ENCODE results near the gene BMP7.
A peak's percentile ranks its signal among the peaks of the same experiment; 100 is the strongest.

The BMP7 gene

DNA sequence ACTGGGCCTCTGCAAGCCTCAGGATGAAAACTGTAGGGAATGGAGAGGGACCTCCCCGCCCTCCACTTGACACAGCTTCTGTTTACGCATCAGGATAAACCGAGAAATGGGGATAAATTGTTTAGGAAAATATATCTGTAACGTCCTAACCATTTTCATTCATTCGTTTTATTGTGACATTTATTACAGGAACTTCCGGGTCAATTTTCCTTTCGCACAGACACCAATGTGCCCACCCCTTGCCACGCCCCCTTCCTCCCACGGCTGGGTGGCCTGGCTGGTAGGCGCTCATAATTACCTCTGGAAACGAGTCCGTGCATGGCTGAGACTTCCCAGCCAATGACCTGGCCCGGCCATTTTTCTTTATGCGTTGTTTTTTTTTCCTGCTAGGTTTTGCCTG lies 96.1 kb downstream of the BMP7 start:
- Mint-ChIP-seq H3K4me3 (no peak overlapping the region), H3K27ac (peak overlapping the region in 2 of 3 experiments; percentile 35 to 75), H3K9me3 (peaks cover 3% of the 10 kb centered on the region), H3K27me3 (ENCODE audit: low read depth) (peaks cover 12% of the 10 kb centered on the region), H3K4me1 (peaks cover 29% of the 10 kb centered on the region), H3K36me3 (ENCODE audit: low read depth) (peaks cover 56% of the 10 kb centered on the region)
- TF ChIP-seq, protein P1, sequence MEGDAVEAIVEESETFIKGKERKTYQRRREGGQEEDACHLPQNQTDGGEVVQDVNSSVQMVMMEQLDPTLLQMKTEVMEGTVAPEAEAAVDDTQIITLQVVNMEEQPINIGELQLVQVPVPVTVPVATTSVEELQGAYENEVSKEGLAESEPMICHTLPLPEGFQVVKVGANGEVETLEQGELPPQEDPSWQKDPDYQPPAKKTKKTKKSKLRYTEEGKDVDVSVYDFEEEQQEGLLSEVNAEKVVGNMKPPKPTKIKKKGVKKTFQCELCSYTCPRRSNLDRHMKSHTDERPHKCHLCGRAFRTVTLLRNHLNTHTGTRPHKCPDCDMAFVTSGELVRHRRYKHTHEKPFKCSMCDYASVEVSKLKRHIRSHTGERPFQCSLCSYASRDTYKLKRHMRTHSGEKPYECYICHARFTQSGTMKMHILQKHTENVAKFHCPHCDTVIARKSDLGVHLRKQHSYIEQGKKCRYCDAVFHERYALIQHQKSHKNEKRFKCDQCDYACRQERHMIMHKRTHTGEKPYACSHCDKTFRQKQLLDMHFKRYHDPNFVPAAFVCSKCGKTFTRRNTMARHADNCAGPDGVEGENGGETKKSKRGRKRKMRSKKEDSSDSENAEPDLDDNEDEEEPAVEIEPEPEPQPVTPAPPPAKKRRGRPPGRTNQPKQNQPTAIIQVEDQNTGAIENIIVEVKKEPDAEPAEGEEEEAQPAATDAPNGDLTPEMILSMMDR (IDR thresholded peaks at IDR 0.05; ENCODE audit: unreplicated experiment in 3 of 3): no peak

DNA sequence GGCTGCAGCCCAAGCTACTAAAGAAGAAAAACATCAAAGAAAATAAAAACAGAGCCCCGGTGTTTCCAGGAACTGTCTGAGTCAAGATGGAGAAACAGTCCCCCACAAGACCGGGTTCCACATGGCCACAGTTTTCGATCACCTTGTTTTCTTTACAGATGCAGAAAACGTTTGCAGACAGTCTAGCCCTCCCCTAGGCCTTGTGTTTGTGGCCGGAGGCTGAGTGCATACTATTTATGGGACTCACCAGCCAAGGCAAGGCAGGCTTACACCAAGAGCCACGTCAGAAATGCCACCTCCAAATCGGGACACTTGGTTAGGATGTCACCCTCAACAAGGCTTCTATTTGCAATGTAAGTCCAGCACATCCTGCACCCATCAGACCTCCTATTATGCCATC lies 97.3 kb downstream of the BMP7 start:
- Mint-ChIP-seq H3K27ac (peak overlapping the region; percentile 81 to 91 (median 81)), H3K9me3 (peaks cover 4% of the 10 kb centered on the region)
- TF ChIP-seq, protein P1 (IDR thresholded peaks at IDR 0.05; ENCODE audit: unreplicated experiment in 3 of 3): no peak

DNA sequence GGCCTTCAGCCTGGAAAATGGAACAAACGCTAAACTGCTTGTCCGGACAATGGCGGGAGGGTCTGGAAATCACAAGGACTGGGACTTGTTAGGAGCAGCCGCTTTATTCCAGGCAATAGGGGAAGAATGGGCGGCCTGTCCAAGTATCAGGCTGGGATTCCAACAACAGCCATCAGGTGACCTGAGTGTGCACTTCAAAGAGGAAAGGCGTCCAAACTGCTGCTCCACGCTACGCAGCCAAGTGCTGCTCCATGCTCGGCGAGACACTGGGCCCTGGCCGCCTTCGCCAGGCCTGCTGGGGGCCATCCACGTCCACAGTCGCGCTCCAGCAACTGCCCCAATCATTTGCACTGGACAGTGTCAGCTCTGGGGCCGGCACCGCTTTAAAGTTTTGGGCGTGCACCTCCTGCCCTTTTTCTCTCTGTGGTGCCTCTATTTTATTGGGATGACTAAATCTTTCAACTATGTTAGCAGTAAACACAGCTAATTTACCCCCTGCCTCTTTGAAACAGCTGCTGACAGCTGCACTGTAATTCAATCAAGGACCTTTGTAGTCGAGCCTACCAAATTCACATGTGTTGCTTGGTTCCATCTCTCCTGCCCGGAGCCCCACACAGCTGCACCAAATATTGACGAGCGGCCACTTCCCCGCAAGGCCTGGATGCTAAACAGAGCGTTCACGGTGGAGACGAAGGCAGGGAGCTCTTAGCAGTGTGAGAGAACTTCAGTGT lies 98.3 kb downstream of the BMP7 start:
- H3K27ac Mint-ChIP-seq: peak overlapping the region; percentile 81 to 91 (median 81)
- H3K4me3 Mint-ChIP-seq: peak overlapping the region in 1 of 3 experiments; percentile 29
- peaks cover 53% of the 10 kb centered on the region for H3K36me3 Mint-ChIP-seq (ENCODE audit: low read depth)
- peaks cover 29% of the 10 kb centered on the region for H3K4me1 Mint-ChIP-seq
- H3K9me3 Mint-ChIP-seq: peaks cover 9% of the 10 kb centered on the region
- TF ChIP-seq, protein P1 (IDR thresholded peaks at IDR 0.05; ENCODE audit: unreplicated experiment in 3 of 3): no peak
- peaks cover 5% of the 10 kb centered on the region for H3K27me3 Mint-ChIP-seq (ENCODE audit: low read depth)

More for the DNA sequence above, 97.3 kb downstream of the BMP7 start:
- H3K4me1 Mint-ChIP-seq: peaks cover 29% of the 10 kb centered on the region
- H3K4me3 Mint-ChIP-seq: no peak overlapping the region
- peaks cover 57% of the 10 kb centered on the region for H3K36me3 Mint-ChIP-seq (ENCODE audit: low read depth)
- H3K27me3 Mint-ChIP-seq (ENCODE audit: low read depth): peaks cover 5% of the 10 kb centered on the region

DNA sequence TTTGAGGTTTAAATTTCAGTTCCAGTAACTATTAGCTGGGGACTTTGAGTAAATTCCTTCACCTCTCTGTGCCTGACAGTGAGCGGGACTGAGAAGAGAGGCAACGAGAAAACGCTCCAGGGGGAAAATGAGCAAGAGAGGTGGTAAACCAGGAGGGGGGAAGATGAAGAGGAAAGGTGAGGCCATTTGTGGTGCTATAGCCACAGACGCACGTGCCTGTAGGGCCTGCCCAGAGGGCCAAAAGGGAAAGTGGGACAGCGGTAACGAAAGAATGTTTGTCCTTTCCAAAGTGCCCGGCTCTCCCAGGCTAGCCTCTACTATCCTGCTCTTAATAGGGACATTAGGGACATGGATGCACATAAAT lies 99.2 kb downstream of the BMP7 start:
- peaks cover 44% of the 10 kb centered on the region for H3K36me3 Mint-ChIP-seq (ENCODE audit: low read depth)
- H3K4me1 Mint-ChIP-seq: peaks cover 29% of the 10 kb centered on the region
- peak overlapping the region in 2 of 3 experiments; percentile 81 to 91 for H3K27ac Mint-ChIP-seq
- no peak overlapping the region for H3K4me3 Mint-ChIP-seq
- peaks cover 5% of the 10 kb centered on the region for H3K27me3 Mint-ChIP-seq (ENCODE audit: low read depth)
- TF ChIP-seq, protein P1 (IDR thresholded peaks at IDR 0.05; ENCODE audit: unreplicated experiment in 3 of 3): no peak
- H3K9me3 Mint-ChIP-seq: peaks cover 9% of the 10 kb centered on the region

DNA sequence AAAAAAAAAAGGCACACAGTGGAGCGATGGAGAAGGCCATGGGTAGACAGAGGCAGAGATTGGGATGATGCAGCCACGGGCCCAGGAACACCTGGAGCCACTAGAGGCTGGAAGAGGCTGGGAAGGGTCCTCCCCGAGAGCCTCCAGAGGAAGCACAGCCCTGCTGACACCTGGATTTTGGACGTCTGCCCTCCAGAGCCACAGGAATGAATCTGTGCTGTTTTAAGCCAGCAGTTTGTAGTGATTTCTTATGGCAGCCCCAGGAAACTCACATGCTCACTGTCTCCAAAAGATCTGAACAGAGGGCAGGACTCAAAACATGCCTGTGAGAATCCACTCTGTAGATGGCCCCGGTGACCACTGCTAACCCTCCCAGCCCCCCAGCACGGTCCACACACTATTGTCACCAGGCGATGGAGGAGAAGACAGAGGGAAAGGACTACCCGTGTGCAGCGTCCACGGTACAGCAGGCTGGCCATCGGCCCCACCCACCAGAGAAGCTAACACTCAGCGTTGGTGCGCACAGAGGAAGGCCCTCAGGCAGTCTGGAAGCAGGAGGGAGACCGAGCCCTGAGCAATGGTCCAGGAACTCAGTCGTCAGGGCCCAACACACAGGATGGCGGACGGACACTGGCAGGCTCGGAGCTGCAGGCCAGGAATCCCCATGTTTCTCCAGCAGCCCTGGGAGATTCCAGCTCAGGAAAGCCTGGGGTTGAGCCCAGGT lies 99.7 kb downstream of the BMP7 start:
- peaks cover 40% of the 10 kb centered on the region for H3K36me3 Mint-ChIP-seq (ENCODE audit: low read depth)
- peak overlapping the region in 2 of 3 experiments; percentile 41 to 81 for H3K27ac Mint-ChIP-seq
- H3K27me3 Mint-ChIP-seq (ENCODE audit: low read depth): peaks cover 5% of the 10 kb centered on the region
- H3K9me3 Mint-ChIP-seq: peaks cover 9% of the 10 kb centered on the region
- TF ChIP-seq, protein P1 (IDR thresholded peaks at IDR 0.05; ENCODE audit: unreplicated experiment in 3 of 3): no peak
- H3K4me1 Mint-ChIP-seq: peaks cover 29% of the 10 kb centered on the region
- no peak overlapping the region for H3K4me3 Mint-ChIP-seq
